Breast epithelium (tissue), 3 donors: Measurements from ENCODE around the gene TMEM222.

Source experiments
- POLR2A ChIP-seq: fragments of 450-650 bp; IDR thresholded peaks from one replicate; pipeline ENCODE4 v1.6.1; 2016; ENCODE audit warnings: antibody characterized with exemption, mild to moderate bottlenecking, moderate library complexity
- POLR2AphosphoS5 ChIP-seq, 3 donors: sonication (generic); formaldehyde crosslinking; IDR thresholded peaks; one replicate each; pipeline ENCODE4 v1.6.1; 2017; ENCODE audit warnings: antibody characterized with exemption in 3 of 3
- TF ChIP-seq, protein P1 (sequence below), 3 donors: fragments of 450-650 bp; IDR thresholded peaks; one replicate each; pipeline ENCODE4 v1.5.1; 2016 to 2017; ENCODE audit warnings: antibody characterized with exemption in 3 of 3, mild to moderate bottlenecking in 3 of 3, moderate library complexity in 3 of 3

DNA sequence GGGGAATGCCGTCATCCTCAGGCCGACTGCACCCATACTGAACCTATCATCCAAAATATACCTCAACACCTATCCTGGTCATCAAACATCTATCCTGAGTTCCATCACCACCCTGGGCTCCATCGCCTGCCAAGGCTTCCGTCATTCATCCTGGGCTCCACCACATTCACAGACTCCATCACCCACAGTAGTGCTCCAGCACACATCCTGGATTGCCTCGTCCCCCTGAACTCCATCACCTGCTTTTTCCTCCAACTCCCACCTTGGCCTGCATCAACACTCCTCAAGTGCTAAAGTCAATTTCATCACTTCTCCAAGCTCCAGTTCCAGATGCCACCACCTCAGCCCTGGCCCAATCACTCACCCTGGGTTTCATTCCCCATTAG lies 37.0 kb downstream of the TMEM222 start:
- TF ChIP-seq, protein P1, sequence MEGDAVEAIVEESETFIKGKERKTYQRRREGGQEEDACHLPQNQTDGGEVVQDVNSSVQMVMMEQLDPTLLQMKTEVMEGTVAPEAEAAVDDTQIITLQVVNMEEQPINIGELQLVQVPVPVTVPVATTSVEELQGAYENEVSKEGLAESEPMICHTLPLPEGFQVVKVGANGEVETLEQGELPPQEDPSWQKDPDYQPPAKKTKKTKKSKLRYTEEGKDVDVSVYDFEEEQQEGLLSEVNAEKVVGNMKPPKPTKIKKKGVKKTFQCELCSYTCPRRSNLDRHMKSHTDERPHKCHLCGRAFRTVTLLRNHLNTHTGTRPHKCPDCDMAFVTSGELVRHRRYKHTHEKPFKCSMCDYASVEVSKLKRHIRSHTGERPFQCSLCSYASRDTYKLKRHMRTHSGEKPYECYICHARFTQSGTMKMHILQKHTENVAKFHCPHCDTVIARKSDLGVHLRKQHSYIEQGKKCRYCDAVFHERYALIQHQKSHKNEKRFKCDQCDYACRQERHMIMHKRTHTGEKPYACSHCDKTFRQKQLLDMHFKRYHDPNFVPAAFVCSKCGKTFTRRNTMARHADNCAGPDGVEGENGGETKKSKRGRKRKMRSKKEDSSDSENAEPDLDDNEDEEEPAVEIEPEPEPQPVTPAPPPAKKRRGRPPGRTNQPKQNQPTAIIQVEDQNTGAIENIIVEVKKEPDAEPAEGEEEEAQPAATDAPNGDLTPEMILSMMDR (IDR thresholded peaks at IDR 0.05) = no peak
- no peak for TF ChIP-seq POLR2AphosphoS5 (IDR thresholded peaks at IDR 0.05)
- no peak for TF ChIP-seq POLR2A
